ENCODE results near the gene CACYBP.

CACYBP gene, protein sequence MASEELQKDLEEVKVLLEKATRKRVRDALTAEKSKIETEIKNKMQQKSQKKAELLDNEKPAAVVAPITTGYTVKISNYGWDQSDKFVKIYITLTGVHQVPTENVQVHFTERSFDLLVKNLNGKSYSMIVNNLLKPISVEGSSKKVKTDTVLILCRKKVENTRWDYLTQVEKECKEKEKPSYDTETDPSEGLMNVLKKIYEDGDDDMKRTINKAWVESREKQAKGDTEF

DNA sequence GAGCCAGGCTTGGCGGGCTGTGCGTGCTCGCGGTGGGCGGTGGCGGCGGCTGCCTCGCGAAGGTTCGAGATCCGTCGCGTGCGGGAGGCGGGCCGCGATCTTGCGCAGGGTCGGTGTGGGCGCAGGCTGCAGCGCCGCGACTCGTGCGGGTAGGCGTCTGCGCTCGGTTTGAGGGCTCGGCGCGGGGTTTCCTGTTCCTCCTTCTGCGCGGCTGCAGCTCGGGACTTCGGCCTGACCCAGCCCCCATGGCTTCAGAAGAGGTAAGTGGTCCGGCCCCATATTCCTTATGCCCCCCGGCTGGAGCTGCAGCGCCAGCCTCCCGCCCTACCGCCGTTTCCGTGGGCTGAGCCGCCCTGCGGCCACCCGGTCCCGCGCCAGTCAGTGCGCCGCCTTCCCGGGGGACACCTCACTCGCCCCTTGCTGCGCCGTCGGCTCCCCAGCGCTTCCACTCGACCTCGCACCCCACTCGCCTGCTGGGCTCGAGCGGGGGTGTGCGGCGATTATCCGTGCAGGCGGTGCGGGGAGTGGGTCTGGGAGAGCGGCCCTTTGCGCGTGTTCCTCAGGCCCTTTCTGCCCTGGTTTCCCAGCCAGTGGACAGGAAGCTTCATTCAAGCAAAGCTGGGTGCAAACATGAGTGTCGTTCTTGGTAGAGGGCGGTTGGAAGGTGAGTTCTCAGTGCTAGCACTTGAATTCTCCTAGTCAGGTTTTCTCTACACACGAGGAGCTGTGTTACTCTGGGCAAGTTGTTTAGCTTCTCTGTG is at the start of gene CACYBP:
Gene CACYBP (plus strand): TSS at position 12 of the 761 bp plus-strand sequence. CDS start 234 bp downstream, at position 246.
- no peak for DNase-seq

DNA sequence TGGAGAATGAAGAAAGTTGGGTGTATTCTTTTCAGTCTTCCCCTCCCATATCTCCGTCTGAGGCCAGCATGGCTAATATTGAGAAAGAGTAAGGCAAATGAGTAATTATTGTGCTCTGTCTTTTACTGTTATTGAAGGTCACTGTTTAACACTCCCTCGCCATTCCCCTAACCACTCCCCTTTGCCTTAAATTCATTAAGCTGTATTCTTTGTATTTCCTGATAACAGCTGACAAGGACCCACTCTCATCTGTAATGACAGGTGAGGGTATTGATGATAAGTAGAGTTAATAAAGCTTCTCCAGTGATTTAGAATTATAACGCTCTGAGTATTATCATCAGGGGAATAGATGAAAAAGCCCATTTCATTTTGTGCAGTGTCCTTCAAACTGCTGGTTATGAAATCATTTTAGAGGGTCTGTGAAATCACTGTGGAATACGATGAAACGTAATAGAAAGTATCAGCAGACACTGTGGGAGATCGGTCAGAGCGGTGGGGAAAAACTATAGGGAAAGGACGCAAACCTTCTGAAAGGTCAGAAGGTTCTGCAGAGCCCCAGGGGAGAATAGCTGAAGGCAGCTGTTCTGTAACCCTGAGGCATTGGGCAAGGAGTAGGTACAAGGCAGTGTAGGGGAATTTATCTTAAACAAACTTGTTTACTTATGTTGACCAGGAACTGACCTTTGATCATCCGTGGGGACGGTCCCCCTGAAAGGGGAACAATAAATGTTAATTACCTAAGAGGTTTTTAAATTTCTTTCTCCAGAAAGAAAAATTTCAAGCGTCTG is 46.3 kb upstream of the CACYBP start:
- DNase-seq: no peak

DNA sequence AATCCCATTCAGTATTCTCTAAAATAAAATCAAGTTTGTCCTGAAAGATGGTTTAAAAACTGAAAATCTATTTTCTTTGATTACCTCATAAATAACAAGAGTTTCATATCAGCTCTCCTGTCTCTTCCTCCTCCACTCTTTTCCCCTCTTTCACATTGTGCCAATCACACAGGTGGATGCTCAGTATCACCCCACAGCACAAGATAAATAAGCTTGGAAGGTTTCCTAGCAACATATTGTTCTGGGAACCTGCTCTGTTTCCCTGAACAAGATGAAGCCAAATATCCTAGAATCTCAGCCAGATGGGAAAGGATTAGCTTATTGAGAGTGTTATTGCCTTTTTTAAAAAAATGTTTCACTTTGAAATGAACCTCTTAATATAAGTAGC is 45.7 kb upstream of the CACYBP start:
- DNase-seq: no peak

DNA sequence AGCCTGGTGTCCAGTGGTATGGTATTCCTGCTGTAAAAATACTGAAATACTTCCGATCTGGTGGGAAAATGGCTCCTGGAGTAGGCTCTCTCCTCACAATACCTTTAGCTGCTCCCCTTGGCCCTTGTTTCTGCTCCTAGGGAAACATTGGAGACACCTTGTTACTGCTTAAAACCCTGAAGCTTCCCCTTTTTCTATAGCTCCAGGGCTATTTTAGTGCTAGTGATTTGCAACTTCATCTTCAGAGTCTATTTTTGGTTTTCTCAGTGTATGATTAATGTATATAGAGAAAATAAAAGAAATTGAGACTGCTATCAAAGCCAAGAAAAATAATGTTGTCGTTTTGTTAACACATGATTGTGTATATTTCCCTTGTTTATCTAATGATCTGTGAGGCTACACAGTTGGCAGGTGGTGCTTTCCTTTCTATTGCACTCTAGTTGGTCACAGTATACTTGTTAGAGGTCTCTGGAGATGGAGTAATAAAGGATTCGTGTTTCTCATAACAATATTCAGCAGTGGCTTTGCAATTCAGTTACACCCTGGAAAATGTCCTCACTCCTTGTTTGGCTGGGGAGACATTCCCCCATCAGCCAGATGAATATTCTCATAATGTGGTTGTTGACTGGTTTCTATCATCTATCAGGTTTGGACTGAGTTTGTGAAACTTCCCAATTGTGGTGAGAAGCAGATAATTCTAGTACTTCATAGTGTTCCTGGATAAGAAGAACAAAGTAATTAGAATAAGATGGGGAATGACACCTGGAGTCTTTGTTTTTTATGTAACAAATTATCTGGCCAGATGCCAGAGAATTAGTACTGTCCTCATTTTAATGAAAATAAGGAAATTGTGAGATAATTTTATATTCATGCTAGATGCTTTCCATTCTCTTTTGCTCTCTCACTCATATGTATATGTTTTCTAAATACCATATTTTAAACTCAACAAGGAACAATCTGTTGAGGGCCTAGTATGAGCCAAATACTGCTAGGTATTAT is 44.8 kb upstream of the CACYBP start:
- DNase-seq: no peak

DNA sequence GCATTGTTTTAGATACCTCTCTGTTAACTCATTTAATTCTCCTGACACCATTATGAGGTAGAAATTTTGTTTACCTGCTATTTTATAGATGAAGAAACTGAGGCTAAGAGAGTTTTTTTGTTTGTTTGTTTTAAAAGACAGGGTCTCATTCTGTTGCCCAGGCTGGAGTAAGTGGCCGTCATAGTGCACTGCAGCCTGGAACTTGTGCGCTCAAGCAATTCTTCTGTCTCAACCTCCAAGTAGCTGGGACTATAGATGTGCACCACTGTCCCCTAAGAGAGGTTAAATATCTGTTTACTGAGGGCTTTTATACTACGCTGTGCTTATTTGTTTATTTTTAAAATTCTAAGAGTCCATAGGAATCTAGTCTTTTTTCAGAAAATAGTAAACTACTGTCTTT is 43.7 kb upstream of the CACYBP start:
- no peak for DNase-seq

DNA sequence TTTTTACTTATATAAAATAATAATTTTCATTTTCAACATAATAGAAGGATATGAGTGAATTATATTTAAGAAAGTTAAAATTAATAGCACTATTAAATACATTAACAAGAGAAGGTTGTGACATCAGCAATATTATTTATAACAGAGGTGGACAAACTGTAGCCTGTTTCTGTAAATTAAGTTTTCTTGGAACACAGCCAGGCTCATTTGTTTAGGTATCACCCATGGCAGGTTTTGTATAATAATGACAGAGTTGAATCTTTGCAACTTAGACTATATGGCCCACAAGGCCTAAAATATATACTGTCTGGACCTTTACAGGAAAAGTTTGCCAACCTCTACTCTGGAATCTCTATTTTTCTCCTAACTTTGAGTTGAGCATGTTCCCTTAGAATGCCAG is 42.8 kb upstream of the CACYBP start:
- no peak for DNase-seq

DNA sequence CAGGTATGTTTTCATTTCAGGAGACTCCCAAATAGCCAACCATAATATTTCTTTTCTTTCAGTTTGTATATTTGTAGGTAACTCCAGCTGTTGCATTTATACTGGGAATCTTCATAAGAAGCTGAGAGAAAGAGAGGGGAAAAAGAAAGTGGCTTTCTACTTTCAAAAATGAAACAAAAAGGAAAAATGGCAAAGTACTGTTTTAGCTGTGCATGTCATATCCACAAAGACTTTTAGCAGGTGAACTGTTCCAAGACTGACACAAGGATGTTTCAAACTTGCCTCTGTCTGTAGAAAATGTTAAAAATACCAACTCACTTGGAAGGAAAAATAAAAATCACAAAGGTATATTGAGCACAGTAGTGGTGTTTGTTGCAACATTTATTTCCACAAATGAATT is 41.9 kb upstream of the CACYBP start:
- no peak for DNase-seq

DNA sequence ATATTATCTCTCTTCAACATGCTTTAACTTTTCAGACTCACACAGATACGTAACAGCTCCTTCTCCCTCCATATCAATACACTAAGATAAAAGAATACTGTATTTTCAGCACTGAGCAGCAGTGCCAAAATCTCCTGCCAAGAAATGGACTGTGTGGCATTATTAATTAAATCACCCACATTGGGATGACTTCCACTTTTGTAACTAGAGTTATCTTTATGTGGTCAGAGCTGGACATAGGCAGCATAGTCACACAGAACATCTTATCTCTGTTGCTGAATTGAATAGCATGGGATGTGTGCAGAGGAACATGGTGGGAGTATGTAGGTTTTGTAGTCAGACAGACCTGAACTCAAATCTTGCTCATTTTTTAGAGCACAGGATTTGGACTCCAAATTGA is 41.4 kb upstream of the CACYBP start:
- no peak for DNase-seq

DNA sequence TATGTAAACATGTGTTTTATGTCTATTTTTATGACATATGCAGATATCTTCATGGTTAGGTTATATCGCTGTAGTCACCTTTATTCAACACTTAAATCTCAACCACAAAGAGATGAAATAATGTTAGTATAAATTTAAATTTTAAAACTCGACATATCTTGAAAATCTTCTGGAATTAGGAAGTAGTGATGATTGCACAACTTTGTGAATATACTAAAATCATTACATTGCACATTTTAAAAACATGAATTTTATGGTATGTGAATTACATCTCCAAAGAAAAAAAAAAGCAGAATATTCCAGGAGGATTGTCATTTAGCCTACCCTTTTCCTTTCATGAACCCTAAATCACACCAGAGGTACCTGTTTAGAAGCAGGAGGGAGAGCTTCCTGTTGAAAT is 39.4 kb upstream of the CACYBP start:
- no peak for DNase-seq

DNA sequence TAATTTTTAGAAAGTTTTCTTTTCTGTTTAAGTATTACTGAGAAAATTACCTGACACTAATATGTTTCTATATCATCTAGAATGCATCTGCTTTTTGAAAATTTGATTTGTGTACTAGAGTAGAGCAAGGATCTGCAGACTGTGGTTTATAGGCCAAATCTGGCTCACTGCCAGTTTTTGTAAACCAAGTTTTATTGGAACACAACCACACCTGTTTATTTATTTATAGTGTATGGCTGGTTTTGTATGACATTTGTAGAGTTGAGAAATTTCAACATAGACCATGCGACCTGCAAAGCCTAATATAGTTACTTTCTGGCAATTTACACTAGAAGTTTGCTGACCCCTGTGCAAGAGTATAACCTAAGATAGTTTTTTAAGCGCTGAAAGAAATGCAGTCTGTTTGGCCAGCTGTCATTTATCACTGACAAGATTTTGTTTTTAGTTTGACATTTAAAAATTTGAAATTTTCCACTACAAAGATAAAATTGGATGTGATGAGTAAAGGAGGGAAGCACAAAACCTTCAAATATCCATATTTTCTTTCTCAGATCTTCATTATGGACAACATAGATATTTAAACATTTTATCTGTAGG is 36.1 kb upstream of the CACYBP start:
- DNase-seq: no peak

DNA sequence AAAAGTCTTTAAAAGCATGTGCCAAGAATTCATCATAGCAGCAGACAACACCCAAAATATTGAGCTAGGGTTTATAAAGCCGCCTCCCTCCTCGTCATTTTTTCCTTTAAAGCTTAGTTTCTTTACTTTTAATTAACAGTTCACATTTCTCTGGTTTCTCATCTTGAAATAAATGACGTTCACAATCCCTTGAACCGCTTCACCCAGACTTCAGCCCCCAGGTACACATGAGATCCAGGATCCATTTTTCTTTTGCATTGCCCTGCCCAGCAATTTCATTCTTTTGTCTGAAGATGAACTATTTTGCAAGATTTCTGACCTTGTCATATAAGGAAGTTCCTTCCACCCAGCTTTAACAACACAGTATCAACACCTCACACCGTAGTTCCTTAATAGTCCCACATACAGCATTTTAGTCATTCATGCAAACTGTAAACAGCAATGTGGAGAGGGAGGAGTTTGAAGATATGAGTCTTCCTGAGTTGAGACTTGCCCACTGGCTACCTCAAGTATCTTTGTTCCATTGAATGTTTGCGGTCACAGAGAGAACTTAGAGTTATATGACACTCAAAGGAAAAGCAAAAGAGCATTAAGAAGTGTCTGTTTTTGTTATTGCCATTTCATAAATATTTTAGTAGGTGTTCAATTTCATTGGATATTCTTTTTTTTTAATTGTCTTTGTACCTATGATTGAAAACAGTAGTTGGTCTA is 35.3 kb upstream of the CACYBP start:
- DNase-seq: no peak

DNA sequence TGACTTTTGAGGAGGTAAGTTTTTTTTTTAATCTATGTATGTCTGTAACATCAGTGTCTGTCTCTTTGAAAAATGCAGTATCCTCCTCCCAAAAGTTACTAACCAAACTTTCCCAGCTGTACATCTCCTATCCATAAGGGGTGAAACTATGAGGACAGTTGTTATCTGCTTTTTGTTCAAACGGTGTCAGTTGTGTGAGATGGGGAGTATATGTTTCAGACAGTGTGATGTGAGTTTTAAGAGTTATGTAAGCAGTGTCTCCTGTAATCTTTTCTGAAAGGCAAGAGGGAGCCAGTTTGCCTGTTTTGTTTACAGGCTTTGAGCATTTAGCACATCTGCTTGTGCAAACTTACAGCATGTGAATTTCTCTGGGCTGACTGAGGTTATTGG is 34.8 kb upstream of the CACYBP start:
- DNase-seq: no peak

DNA sequence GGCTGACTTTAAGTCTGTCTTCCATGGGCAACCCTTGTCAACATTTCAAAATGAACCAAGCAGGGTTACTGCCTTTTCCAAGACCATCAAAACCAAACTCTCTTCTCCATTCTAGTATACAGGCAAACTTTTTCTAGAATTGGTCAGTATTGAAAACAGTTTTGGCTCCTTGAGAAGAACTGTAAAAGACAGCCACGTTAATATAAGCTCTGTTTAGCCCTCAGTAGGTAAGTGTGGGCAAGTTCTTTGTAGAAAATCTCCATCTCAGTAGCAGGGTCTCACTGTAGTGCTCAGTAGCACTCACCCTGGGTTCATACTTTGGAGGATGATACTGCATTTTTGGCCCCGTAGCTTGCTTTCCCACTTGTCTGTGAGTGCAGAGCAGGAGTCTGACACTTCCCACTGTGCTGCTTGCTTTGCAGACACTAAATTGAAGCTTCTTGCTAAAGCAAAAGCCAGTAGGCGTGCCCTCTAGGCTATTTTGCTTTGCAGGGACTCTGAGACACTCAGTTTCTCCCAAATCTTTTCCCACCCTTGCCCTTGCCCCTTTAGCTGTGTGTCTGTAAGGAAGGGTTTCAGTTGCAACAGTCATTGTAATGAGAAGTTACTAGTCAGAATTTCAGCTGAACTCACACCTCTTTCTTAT is 34.3 kb upstream of the CACYBP start:
- DNase-seq: peak; percentile 40

DNA sequence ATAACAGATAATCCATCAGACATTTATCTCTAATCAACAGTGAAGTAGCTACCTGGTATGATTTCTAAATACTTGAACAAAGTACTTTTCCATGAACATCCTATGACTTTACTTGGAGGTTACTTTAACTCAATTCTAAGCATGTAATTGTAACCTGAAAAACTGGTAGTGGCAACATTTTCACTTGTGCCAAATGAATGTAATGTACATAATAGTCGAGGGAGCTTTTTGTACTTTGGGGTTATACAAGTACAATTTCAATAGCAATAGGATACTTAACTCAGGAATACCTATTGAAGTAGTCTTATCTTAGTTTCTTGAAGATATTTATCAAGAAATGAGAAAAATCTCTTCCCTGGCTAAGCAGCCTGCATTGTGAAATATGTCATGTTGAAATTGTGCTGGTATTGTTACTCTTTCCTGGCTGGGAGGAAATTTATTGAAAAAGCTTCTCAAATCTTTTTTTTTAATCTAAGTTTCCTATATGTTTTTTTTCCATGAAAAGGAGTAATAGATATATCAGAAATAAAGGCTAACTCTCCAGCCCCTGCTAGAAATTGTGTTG is 33.7 kb upstream of the CACYBP start:
- DNase-seq: no peak

DNA sequence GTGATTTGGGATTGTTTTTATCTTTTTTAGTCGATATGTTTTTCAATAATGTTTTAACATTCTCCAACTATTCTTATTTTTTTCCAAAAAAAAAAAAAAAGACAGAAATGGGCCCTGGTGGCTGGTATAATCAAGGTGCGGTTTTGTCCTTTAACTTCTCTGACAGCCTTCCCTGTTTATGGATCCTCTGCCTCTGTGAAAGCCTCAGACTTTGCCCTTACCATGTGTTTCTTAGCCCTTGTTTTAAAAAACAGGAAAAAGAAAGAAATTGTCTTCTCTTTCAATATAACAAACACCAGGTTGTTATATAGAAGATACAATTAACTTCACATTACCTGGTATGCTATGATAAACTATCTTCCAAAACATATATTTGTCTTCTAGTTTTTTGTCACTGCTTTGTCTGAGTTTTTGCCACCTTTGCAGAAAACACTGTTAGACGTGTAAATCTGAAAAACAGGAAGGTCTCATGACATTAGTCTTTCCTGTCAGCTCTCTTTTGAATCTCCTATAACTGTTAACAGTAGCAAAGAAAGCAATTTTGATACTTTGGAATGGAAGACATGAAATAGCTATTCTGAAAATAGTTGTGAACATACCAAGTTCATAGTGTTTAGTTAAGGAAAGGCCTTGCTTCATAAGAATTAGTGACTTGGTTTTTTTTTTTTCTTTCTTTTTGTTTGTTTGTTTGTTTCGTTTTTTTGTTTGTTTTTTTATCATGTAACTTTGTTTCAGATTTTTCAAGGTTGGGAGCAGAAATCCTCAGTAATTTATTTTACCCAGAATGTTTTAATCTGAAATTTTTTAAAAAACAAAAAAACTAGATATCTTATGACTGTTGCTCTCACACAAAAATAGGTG is 31.7 kb upstream of the CACYBP start:
- no peak for DNase-seq

DNA sequence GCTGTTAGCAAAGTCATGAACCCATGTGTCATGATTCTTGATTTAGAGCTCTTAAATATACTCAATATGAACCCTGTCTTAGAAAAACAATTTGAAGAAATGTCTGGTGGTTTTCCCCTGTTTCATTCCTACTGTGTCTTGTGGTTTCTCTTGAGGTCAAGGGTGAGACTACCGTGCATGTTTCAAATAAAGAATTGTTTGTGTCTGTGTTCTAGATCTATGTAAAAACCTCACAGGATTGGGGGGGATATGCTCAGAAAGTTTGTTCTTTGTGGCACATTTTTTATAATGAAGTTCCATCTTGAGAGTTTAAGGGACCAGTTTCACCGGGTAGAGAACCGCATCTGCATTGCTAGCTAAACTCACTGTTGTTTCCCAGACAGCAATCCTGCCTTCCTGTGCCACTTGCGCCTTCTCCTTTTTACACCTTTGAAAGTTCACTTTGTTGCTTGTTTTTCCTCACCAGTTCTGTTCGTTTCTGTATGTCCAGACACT is 30.9 kb upstream of the CACYBP start:
- peak; percentile 32 for DNase-seq

DNA sequence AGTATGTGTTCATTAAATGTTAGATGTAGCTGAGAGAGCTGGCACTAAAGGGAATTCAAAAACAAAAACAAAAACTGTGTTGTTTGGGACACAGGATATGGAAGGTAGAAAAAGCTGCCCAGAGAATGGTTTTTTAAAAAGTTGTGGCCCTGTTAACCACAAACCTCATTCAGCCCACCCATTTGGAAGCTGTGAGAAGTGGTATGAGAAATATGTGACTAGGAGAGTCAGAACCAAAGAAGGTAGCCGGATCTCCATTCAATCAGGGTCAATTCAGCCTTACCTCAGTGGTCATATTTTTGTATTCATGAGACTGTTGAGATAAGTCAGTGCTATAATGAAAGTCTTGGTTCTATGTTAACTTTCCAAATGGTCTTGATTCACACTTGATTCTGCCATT is 29.8 kb upstream of the CACYBP start:
- DNase-seq: no peak

DNA sequence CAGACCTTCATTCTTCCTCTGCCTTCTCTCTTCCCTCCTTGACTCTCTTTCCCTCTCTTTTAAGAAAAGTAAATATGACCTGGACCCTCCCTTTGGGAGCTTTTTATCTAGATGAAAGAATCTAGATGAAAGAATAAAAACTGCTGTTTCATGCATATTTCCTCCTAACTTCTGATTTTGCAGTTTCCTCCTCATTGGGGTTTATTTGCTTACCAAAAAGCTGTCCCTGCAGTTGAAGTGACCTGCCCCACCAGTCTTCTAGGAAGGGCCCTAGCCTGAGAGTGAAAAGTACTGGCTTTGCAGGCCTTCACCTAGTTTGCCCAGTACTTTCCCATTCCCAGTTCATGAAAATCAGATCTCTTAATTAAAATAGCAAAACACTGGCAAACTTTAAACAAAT is 28.3 kb upstream of the CACYBP start:
- no peak for DNase-seq

DNA sequence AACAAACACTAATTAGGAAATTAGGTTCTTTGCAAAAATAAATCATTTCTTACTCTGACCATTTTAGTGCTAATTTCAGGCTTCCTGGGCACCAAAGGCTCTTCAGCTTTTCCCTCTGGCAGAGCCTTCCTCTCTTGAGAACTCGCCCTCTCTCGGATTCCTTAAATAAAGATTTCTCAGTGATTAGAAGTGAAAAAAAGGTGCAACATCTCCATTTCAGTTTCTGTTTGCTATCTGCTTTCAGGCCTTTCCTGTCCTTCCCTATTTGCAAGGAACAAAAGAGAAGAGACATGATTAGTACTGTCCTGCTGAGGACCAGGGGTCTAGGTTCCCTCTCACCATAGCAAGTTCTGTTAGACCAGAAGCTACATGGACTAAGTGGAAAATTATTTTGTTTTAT is 27.8 kb upstream of the CACYBP start:
- no peak for DNase-seq

DNA sequence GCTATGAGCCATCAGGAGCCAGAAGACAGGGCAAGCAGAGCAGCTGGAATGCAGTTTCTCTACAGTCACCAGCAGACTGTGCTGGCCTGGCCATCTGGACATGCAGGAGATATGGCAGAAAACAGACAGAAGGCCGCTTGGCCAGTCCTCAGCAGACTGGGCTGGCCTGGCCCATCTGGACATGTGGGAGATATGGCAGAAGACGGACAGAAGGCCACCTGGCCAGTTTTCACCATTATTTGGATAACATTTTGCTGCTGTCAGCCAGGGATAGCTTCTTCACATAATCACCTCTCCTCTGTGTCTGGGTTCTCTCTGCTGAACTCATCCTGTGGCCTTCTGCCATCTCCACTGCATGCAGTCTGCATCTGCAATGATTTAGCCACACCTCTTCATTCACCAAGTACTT is 25.0 kb upstream of the CACYBP start:
- no peak for DNase-seq

Measured in activated T-cell treated with anti-CD3 and anti-CD28 coated beads, Interleukin-2, amount 50 U/mL, for 1 hour (primary cell).